Activated CD8-positive, alpha-beta memory T cell treated with anti-CD3 and anti-CD28 coated beads, Interleukin-2, amount 10 ng/mL, durations not matched to agents 7 days and 5 days (primary cell): ENCODE data around the gene UBAC1. TPM values are rescaled to one million over a fixed set of nuclear protein-coding genes. Genes with fewer than 3 reads are reported as not detected.

Experiments used
- total RNA-seq, 2 experiments: library from RNA; stranded (reverse); gene quantifications; one replicate each; pipeline ENCODE4 v1.2.3, GENCODE V29; 2021

UBAC1 gene
- total RNA-seq, 2 experiments from 2014 or later: 32.6 to 36.5 TPM

Other genes with a start within 250 kb of the UBAC1 start
- gene CAMSAP1, start 53.8 kb downstream of the UBAC1 start, total RNA-seq: 10 to 100 TPM; 20.3 to 22.7 TPM
- gene NACC2, start 133.9 kb upstream of the UBAC1 start, total RNA-seq: 1 to 10 TPM; 6.3 to 9.7 TPM
- gene TMEM250, start 157.5 kb upstream of the UBAC1 start, total RNA-seq: 10 to 100 TPM; 42.5 to 44.5 TPM
- gene LHX3, start 243.8 kb upstream of the UBAC1 start, total RNA-seq: not detected